Activated naive CD4-positive, alpha-beta T cell treated with anti-CD3 and anti-CD28 coated beads, Interleukin-2, amount 50 U/mL, for 16 hours (primary cell): Measurements from ENCODE around the gene TRIM7.
"Not testable (repeated sequence)": the region's sequence is repeated elsewhere in the genome, so short reads cannot be mapped to it uniquely, and the experiment has no call there.

Experiments
- DNase-seq: peaks from one replicate; pipeline ENCODE4 v3.0.0-alpha.2; 2020

The TRIM7 gene

DNA sequence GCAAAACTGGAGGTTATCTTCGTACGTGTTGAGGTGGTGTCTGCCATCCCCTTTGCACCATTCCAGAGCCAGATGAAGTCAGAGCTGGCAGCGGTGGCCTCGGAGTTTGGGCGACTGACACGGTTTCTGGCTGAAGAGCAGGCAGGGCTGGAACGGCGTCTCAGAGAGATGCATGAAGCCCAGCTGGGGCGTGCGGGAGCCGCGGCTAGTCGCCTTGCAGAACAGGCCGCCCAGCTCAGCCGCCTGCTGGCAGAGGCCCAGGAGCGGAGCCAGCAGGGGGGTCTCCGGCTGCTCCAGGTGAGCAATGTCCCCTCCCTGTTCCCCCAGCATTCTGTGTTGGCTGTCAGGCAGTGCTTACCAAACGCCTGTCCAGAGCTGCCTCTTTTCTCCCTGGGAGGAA is 27.6 kb upstream of the TRIM7 start:
- DNase-seq = no peak

GRCh38 chr5:181231432-181231831 is 26.4 kb upstream of the TRIM7 start:
- DNase-seq = no peak

GRCh38 chr5:181230551-181230950 is 25.6 kb upstream of the TRIM7 start:
- no peak for DNase-seq

DNA sequence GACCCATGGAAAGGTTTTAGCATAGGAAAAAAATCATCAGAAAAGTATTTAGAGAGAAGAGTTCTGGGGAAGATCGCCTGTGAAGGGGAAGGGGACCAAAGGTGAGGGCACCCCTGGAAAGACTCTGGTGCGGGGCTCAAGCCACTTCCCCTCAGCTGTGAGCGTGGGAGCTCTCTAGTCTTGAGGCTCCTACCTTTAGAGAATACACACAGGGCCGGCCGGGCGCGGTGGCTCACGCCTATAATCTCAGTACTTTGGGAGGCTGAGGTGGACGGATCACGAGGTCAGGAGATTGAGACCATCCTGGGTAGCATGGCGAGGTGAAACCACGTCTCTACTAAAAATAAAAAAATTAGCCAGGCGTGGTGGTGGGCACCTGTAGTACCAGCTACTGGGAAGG is 25.0 kb upstream of the TRIM7 start:
- DNase-seq = no peak

- DNase-seq = no peak
These were observed 19.6 kb upstream of the TRIM7 start for GRCh38 chr5:181224390-181225229.

- no peak for DNase-seq
These were observed 18.9 kb upstream of the TRIM7 start for GRCh38 chr5:181223729-181224389.

DNA sequence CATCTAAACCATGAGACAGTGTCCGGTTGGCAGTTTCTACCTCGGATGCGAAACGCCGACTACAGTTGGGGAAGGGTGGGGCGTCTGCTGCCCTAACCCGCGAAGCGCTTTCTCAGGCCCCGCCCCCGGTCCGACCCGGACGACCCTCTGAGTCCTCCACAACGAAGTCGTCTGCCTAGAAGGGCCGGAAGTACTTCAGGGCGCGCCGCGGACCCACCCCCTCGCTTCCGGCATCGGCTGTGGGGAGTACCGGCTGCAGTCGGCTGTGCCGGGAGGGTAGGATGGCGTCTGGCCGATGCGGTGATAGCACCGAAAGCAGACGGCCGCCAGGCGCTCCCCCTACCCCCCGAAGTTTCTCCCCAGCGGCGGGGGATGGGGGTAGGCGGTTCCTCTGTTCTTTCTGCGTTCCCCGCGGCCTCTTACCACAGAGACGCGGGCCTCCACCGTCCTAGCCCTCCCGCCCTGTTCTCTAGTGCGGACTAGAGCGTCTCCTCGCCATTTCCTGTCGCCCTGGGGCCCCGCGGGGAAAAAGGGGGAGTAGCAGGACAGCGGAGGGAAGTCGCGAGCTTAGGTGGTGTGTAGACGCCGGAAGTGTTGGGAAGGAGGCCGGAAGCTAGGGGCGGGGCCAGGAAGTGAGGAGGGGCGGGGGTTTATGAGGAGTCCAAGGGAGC is 18.2 kb upstream of the TRIM7 start, which contains the start of gene TRIM41:
Gene TRIM41 (plus strand): TSS at position 224 of the 671 bp plus-strand sequence. CDS start 719 bp downstream, outside the sequence.
- DNase-seq = peak; percentile 98

DNA sequence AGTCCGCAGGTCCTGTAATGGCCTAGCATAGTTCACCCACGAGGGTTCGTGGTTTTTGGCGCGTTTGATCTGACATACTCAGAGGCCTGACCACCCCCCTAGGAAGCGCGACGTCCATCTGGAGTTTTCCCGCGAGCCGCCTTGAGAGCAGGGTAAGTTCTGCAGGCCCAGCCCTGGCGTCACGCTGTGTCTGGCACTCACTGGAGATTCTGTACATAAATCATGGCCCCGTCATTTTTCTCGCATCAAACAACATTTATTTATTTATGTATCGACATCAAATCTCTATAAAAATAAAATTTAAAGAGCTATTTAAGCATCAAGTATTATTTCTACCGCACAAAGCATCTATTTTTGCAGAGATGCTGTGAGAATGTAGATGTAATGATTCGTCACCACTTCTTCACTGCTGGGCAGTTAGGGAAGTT is 17.6 kb upstream of the TRIM7 start:
- no peak for DNase-seq

DNA sequence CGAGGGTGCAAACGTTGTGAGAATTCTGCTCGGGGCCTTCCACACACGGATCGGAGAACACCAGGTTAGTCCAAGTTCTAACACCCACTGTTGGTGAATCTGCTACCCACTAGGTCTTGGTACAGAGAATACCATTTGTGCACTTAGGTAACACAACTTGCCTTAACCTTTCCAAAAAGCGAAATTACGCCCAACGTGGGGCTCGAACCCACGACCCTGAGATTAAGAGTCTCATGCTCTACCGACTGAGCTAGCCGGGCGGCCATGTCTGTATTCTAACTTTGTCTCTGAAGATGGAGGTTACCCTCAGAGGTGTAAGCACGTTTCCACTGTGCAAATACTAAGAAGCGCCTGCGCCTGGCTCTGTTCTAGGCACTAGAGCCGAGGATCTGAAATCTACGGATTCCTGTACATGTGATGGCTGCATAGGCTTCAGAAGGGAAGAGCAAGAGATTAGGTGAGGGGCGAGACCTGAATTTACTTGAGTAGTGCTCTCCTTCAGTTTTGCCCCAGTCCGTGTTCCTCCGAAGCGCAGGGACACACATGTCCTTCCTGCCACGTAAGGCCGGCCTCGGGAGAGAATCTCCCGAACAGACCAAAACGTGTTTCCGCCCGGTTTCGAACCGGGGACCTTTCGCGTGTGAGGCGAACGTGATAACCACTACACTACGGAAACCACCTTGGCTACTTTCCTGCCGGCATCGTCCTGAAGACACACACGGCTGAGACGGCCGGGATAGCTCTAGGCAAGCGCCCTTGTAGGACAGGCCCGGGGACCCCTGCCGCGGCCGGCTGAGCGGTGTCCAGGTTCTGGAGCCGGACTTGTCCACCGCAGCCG is 17.0 kb upstream of the TRIM7 start:
- DNase-seq = peak; percentile 92

DNA sequence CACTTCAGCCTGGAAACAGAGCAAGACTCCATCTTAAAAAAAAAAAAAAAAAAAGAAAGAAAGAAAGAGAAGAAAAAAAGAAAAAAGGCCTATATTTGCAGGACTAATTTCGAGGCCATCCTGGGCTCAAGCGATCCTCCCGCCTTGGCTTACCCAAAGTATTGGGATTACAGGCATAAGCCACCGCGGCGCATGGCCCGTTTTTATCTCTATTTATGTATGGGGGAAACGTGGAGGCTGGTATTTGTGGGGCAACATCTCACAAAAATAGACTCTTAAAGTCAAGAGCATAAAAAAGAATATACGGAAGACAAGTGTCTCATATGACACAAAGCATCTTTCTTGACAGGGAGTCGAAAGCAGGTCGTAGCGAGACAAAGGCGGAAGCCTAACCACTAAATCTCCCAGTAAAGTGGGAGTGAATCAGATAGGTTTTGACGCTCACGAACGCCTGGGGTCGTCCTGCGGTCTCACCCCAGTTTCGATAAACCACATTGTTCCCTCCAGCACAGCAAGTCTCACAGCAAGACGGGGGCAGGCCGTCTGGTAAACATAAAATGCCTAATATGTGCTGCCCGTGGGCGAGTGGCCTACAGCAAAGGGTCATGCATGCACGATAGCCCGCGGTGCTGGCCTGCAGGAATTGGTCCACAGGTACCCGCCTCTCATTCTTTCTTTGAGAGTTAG is 16.3 kb upstream of the TRIM7 start:
- peak; percentile 46 for DNase-seq

DNA sequence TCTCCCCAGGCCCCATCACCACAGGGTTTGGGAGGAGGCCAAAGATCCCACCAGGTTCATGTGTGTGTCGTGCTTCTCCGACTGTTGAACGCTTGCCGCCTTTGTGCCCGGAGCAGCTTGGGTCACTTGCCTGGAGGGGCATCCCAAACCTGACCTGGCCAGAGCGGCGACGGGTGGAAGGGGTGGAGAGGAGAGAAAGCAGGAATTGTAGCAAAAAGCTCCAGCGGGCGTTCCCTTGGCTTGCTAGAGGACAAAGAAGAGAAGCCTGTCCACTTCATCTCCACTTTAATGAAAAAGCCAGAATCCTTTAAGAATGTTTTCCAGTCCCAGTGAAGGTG is 15.2 kb upstream of the TRIM7 start:
- DNase-seq = no peak

- no peak for DNase-seq
These were observed 14.5 kb upstream of the TRIM7 start for GRCh38 chr5:181219262-181220177.

- DNase-seq = no peak
These were observed 13.8 kb upstream of the TRIM7 start for GRCh38 chr5:181218795-181219124.

DNA sequence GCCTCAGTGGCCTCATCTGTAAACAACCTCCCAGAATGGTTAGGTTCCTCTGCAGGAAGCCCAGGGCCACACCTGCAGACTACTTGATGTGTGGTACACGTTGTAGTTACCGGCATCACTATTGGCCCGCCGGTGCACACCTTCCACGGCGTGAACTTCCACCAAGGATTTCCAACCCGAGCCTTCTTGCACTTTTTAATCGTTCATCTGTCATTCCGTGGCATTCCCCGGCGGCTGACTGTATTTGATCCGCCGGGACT is 12.7 kb upstream of the TRIM7 start:
- peak; percentile 46 for DNase-seq

GRCh38 chr5:181217111-181217802 is 12.3 kb upstream of the TRIM7 start:
- peak; percentile 67 for DNase-seq

- no peak for DNase-seq
These were observed 11.3 kb upstream of the TRIM7 start for GRCh38 chr5:181215997-181216989.

DNA sequence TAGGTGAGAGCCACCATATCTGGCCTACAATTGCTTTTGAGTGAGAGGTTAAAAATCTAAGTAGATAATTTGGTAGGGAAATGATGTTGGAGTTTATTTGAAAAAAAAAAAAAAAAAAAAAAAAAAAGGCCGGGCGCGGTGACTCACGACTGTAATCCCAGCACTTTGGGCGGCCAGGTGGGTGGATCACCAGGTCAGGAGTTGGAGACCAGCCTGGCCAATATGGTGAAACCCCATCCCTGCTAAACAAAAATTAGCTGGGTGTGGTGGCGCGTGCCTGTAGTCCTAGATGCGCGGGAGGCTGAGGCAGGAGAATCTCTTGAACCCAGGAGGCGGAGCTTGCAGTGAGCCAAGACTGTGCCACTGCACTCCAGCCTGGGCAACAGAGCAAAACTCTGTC is 9.3 kb upstream of the TRIM7 start:
- DNase-seq = not testable (repeated sequence)

- DNase-seq = no peak
These were observed 7.9 kb upstream of the TRIM7 start for GRCh38 chr5:181212934-181213333.

DNA sequence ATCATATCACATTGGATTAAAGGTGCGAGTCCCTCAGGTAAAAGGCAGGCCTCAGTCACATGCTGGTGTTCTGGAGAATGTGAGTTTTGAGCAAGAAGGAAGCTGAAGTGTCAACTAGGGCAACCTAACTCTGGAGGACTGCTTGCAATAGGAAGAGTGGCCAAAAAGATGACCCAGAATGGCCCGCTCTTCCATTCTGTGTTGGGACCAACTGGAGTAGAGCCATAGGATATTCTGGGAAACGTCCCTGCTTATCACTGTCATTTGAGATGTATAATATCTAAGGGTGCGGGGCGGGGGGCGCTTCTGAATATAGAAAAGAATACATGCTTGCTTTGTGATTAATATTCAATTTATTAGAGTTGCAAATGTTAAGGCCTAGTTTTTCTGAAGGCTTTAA is 7.1 kb upstream of the TRIM7 start:
- DNase-seq = no peak

GRCh38 chr5:181211208-181211607 is 6.2 kb upstream of the TRIM7 start:
- no peak for DNase-seq
